Osteoblast (primary cell): ENCODE measurements around the gene SAPCD1. TPM values are rescaled to one million over a fixed set of nuclear protein-coding genes. Genes with fewer than 3 reads are reported as not detected.
A peak's percentile ranks its signal among the peaks of the same experiment; 100 is the strongest.

Experiments
- DNase-seq: peaks from one replicate; pipeline ENCODE4 v3.0.0; 2011; ENCODE audit warnings: low spot score, mixed read lengths; ENCODE audit not compliant: insufficient read length; ENCODE audit errors: missing footprints
- H2AFZ ChIP-seq: 2 replicates; pipeline ENCODE4 v1.6.0; 2011; ENCODE audit warnings: mild to moderate bottlenecking, low read length
- H3K27ac ChIP-seq: 2 replicates; pipeline ENCODE4 v1.5.1; 2011; ENCODE audit warnings: mild to moderate bottlenecking, low read depth, low read length, moderate library complexity
- H3K27me3 ChIP-seq: 2 replicates; pipeline ENCODE4 v1.6.0; 2012; ENCODE audit warnings: mild to moderate bottlenecking, control low read depth, inconsistent platforms, low read length, moderate library complexity; ENCODE audit not compliant: insufficient read depth
- H3K36me3 ChIP-seq: 2 replicates; pipeline ENCODE4 v1.5.1; 2011; ENCODE audit warnings: mild to moderate bottlenecking, low read length, control low read depth, moderate library complexity; ENCODE audit not compliant: insufficient read depth
- H3K4me1 ChIP-seq: 2 replicates; pipeline ENCODE4 v1.5.1; 2011; ENCODE audit warnings: mild to moderate bottlenecking, low read length, control low read depth, moderate library complexity; ENCODE audit not compliant: insufficient read depth
- H3K4me2 ChIP-seq: 2 replicates; pipeline ENCODE4 v1.6.0; 2011; ENCODE audit warnings: mild to moderate bottlenecking, low read length; ENCODE audit not compliant: insufficient read depth
- H3K4me3 ChIP-seq: fragments of 200-600 bp; sonication (generic); 3 replicates; pipeline ENCODE4 v1.5.1; 2012; ENCODE audit warnings: mild to moderate bottlenecking, low read length, inconsistent platforms; ENCODE audit not compliant: insufficient read depth
- H3K79me2 ChIP-seq: 2 replicates; pipeline ENCODE4 v1.6.0; 2012; ENCODE audit warnings: mild to moderate bottlenecking, low read length, control low read depth, inconsistent platforms; ENCODE audit not compliant: insufficient read depth
- H3K9me3 ChIP-seq: 2 replicates; pipeline ENCODE4 v1.5.1; 2011; ENCODE audit warnings: low read depth, low read length, control low read depth
- H4K20me1 ChIP-seq: 2 replicates; pipeline ENCODE4 v1.6.0; 2012; ENCODE audit warnings: mild to moderate bottlenecking, low read length, control low read depth; ENCODE audit not compliant: insufficient read depth
- total RNA-seq: library from RNA; depleted of rRNA; stranded (reverse); fragments of >200 nt; gene quantifications from 2 replicates; pipeline ENCODE4 v1.2.3, GENCODE V29; 2012
- TF ChIP-seq, protein P1 (sequence below): IDR thresholded peaks from 2 replicates; pipeline ENCODE4 v1.5.1; 2011; ENCODE audit warnings: mild to moderate bottlenecking, low read depth, low read length, moderate library complexity; ENCODE audit errors: extremely low read depth

SAPCD1 gene
- total RNA-seq, 1 donor = 1.4 TPM

GRCh38 chr6:31767096-31767645 is 4.7 kb downstream of the SAPCD1 start:
- TF ChIP-seq, protein P1, sequence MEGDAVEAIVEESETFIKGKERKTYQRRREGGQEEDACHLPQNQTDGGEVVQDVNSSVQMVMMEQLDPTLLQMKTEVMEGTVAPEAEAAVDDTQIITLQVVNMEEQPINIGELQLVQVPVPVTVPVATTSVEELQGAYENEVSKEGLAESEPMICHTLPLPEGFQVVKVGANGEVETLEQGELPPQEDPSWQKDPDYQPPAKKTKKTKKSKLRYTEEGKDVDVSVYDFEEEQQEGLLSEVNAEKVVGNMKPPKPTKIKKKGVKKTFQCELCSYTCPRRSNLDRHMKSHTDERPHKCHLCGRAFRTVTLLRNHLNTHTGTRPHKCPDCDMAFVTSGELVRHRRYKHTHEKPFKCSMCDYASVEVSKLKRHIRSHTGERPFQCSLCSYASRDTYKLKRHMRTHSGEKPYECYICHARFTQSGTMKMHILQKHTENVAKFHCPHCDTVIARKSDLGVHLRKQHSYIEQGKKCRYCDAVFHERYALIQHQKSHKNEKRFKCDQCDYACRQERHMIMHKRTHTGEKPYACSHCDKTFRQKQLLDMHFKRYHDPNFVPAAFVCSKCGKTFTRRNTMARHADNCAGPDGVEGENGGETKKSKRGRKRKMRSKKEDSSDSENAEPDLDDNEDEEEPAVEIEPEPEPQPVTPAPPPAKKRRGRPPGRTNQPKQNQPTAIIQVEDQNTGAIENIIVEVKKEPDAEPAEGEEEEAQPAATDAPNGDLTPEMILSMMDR = no peak

DNA sequence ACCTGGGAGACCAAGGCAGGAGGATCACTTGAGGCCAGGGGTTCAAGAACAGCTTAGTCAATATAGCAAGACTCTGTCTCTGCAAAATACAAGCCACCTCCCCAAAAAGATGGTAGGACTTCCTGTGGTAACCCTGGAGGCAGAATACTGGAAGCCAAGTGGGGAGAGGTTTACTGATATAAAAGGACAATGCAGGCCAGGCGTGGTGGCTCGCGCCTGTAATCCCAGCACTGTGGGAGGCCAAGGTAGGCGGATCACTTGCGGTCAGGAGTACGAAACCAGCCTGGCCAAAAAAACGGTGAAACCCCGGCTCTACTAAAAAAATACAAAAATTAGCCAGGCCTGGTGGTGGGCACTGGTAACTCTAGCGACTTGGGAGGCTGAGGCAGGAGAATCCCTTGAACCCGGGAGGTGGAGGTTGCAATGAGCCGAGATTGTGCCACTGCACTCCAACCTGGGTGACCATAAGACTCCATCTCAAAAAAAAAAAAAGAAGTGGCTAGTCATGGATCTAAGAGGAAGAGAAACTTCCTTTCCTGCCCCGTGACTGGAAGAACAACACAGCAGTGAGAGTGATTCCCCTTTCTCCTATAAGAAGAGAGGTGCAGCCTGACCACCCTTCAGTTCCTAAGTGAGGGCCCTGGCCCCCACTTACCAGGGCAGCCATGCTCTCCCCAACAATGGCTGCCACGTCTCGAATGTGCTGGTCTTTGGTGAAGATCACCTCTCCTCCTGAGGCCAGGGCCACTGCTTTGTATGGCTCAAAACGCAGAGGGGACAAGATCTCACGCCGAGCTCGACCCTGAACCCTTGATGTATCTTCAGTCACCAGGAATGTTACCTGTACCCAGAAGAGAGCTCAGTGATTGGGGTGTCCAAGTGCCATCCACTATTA is 6.2 kb downstream of the SAPCD1 start:
- H2AFZ ChIP-seq = no peak overlapping the region
- H3K27me3 ChIP-seq = no peaks in the 10 kb centered on the region
- no peak overlapping the region for H3K4me2 ChIP-seq
- H3K79me2 ChIP-seq = no peaks in the 10 kb centered on the region
- H3K4me3 ChIP-seq = no peak overlapping the region
- H3K27ac ChIP-seq = no peak overlapping the region
- H3K9me3 ChIP-seq = no peaks in the 10 kb centered on the region
- peaks cover 4% of the 10 kb centered on the region for H3K4me1 ChIP-seq
- no peaks in the 10 kb centered on the region for H4K20me1 ChIP-seq
- peak; percentile 63 for DNase-seq
- TF ChIP-seq, protein P1 = no peak
- H3K36me3 ChIP-seq = no peaks in the 10 kb centered on the region

More at GRCh38 chr6:31767096-31767645, 4.7 kb downstream of the SAPCD1 start:
- DNase-seq = peak; percentile 61
- no peaks in the 10 kb centered on the region for H4K20me1 ChIP-seq
- H3K4me2 ChIP-seq = no peak overlapping the region
- H3K27me3 ChIP-seq = no peaks in the 10 kb centered on the region
- H3K4me1 ChIP-seq = peaks cover 4% of the 10 kb centered on the region
- H3K27ac ChIP-seq = no peak overlapping the region
- no peaks in the 10 kb centered on the region for H3K9me3 ChIP-seq
- no peak overlapping the region for H3K4me3 ChIP-seq
- H2AFZ ChIP-seq = no peak overlapping the region
- H3K36me3 ChIP-seq = peaks cover 3% of the 10 kb centered on the region
- H3K79me2 ChIP-seq = no peaks in the 10 kb centered on the region

DNA sequence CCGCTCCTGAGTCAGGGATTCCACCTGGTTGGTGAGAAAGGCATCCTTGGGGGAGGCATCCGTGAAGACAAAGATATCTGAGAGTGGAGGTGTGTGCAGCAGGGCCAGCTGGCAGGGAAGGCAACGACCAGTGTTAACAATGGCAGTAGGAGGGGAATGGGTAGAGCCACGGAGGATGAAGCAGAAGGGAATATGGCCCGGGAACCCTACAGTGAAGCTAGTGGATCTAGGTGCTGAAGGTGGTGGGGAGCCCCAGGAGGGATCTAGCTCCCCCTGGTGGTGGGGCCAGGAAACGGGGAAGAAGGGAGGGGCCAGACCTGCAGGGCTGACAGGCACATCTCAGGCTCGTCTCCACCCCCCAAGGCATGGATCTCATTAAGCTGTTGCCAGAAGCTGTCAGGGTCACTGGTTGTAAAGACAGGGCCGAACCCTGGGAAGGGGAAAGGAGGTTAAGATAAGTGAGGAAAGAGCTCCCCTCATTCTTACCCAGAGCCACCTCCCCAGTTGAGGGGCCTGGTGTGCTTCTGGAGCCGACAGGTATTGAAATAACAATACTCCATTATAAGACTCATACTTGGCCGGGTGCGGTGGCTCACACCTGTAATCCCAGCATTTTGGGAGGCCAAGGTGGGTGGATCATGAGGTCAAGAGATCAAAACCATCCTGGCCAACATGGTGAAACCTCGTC is 7.4 kb downstream of the SAPCD1 start:
- Histone ChIP-seq H3K4me2 (no peak overlapping the region), H3K9me3 (no peaks in the 10 kb centered on the region), H3K79me2 (no peaks in the 10 kb centered on the region), H3K27ac (no peak overlapping the region), H3K27me3 (no peaks in the 10 kb centered on the region), H4K20me1 (no peaks in the 10 kb centered on the region), H3K36me3 (no peaks in the 10 kb centered on the region), H3K4me3 (no peak overlapping the region), H3K4me1 (peaks cover 4% of the 10 kb centered on the region), H2AFZ (no peak overlapping the region)
- TF ChIP-seq, protein P1 = peak; percentile 85
- peak; percentile 97 for DNase-seq

GRCh38 chr6:31770860-31771259 is 8.4 kb downstream of the SAPCD1 start:
- Histone ChIP-seq H3K27ac (no peak overlapping the region), H3K4me3 (no peak overlapping the region), H3K9me3 (no peaks in the 10 kb centered on the region), H3K4me2 (no peak overlapping the region), H4K20me1 (no peaks in the 10 kb centered on the region), H3K36me3 (no peaks in the 10 kb centered on the region), H3K79me2 (no peaks in the 10 kb centered on the region), H2AFZ (no peak overlapping the region), H3K27me3 (no peaks in the 10 kb centered on the region), H3K4me1 (peaks cover 4% of the 10 kb centered on the region)
- TF ChIP-seq, protein P1 = no peak
- DNase-seq = peak; percentile 54
